ENCODE results near the gene PNMT.

PNMT gene

DNA sequence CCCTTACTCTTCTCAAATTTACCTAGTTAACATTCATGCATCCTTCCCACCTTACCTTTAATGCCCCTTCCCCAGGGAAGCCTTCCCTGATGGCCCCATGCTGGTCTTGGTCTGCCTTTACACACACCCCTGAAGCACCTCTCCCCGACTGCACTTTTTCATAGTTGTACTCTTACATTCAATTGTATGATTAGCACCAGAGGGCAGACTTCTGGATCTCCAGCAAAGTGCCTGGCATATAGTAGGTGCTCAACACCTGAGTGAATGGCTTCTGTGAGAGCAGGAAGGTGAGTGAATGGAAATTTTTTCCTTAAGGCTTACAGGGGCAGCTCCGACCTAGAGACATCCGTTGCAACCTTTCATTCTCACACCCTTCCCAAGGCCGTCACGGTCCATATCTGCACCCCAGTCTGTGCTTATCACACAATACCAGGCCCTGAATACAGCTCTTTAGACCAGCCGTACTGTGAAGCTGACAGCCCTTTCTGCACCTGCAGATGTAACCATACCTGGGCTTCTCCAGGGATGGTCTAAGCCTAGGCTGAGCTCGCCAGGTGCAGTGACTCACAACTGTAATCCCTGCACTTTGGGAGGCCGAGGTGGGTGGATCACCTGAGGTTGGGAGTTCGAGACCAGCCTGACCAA, 15.2 kb downstream of the PNMT start:
- Histone ChIP-seq H3K27ac (ENCODE audit: extremely low read depth, low read depth, low read length) (no peak overlapping the region), H3K36me3 (ENCODE audit: control insufficient read depth in 2 of 2, insufficient read depth in 1 of 2, low read length in 2 of 2) (no peaks in the 10 kb centered on the region; a peak in 1 of 3 replicates), H3K9me3 (ENCODE audit: control insufficient read depth, insufficient read depth, low read depth, low read length) (no peaks in the 10 kb centered on the region), H3K4me3 (ENCODE audit: low read depth, low read length) (no peak overlapping the region), H3K4me1 (ENCODE audit: control insufficient read depth, insufficient read depth, low read length) (no peaks in the 10 kb centered on the region)
- TF ChIP-seq, protein P1, sequence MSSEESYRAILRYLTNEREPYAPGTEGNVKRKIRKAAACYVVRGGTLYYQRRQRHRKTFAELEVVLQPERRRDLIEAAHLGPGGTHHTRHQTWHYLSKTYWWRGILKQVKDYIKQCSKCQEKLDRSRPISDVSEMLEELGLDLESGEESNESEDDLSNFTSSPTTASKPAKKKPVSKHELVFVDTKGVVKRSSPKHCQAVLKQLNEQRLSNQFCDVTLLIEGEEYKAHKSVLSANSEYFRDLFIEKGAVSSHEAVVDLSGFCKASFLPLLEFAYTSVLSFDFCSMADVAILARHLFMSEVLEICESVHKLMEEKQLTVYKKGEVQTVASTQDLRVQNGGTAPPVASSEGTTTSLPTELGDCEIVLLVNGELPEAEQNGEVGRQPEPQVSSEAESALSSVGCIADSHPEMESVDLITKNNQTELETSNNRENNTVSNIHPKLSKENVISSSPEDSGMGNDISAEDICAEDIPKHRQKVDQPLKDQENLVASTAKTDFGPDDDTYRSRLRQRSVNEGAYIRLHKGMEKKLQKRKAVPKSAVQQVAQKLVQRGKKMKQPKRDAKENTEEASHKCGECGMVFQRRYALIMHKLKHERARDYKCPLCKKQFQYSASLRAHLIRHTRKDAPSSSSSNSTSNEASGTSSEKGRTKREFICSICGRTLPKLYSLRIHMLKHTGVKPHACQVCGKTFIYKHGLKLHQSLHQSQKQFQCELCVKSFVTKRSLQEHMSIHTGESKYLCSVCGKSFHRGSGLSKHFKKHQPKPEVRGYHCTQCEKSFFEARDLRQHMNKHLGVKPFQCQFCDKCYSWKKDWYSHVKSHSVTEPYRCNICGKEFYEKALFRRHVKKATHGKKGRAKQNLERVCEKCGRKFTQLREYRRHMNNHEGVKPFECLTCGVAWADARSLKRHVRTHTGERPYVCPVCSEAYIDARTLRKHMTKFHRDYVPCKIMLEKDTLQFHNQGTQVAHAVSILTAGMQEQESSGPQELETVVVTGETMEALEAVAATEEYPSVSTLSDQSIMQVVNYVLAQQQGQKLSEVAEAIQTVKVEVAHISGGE (tag by site-specific recombination; conservative IDR thresholded peaks at IDR 0.05; ENCODE audit: low read depth), result no peak
- no peak for TF ChIP-seq ZNF114 (tag by site-specific recombination; IDR thresholded peaks at IDR 0.05)
- TF ChIP-seq, protein P2, sequence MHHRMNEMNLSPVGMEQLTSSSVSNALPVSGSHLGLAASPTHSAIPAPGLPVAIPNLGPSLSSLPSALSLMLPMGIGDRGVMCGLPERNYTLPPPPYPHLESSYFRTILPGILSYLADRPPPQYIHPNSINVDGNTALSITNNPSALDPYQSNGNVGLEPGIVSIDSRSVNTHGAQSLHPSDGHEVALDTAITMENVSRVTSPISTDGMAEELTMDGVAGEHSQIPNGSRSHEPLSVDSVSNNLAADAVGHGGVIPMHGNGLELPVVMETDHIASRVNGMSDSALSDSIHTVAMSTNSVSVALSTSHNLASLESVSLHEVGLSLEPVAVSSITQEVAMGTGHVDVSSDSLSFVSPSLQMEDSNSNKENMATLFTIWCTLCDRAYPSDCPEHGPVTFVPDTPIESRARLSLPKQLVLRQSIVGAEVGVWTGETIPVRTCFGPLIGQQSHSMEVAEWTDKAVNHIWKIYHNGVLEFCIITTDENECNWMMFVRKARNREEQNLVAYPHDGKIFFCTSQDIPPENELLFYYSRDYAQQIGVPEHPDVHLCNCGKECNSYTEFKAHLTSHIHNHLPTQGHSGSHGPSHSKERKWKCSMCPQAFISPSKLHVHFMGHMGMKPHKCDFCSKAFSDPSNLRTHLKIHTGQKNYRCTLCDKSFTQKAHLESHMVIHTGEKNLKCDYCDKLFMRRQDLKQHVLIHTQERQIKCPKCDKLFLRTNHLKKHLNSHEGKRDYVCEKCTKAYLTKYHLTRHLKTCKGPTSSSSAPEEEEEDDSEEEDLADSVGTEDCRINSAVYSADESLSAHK (tag by site-specific recombination; IDR thresholded peaks at IDR 0.05), result no peak
- TF ChIP-seq, protein P3, sequence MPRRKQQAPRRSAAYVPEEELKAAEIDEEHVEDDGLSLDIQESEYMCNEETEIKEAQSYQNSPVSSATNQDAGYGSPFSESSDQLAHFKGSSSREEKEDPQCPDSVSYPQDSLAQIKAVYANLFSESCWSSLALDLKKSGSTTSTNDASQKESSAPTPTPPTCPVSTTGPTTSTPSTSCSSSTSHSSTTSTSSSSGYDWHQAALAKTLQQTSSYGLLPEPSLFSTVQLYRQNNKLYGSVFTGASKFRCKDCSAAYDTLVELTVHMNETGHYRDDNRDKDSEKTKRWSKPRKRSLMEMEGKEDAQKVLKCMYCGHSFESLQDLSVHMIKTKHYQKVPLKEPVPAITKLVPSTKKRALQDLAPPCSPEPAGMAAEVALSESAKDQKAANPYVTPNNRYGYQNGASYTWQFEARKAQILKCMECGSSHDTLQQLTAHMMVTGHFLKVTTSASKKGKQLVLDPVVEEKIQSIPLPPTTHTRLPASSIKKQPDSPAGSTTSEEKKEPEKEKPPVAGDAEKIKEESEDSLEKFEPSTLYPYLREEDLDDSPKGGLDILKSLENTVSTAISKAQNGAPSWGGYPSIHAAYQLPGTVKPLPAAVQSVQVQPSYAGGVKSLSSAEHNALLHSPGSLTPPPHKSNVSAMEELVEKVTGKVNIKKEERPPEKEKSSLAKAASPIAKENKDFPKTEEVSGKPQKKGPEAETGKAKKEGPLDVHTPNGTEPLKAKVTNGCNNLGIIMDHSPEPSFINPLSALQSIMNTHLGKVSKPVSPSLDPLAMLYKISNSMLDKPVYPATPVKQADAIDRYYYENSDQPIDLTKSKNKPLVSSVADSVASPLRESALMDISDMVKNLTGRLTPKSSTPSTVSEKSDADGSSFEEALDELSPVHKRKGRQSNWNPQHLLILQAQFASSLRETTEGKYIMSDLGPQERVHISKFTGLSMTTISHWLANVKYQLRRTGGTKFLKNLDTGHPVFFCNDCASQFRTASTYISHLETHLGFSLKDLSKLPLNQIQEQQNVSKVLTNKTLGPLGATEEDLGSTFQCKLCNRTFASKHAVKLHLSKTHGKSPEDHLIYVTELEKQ (tag by site-specific recombination; IDR thresholded peaks at IDR 0.05; ENCODE audit: borderline replicate concordance), result no peak
- no peak for TF ChIP-seq ZNF341 (tag by site-specific recombination; IDR thresholded peaks at IDR 0.05; ENCODE audit: low read depth)
- TF ChIP-seq, protein P4, sequence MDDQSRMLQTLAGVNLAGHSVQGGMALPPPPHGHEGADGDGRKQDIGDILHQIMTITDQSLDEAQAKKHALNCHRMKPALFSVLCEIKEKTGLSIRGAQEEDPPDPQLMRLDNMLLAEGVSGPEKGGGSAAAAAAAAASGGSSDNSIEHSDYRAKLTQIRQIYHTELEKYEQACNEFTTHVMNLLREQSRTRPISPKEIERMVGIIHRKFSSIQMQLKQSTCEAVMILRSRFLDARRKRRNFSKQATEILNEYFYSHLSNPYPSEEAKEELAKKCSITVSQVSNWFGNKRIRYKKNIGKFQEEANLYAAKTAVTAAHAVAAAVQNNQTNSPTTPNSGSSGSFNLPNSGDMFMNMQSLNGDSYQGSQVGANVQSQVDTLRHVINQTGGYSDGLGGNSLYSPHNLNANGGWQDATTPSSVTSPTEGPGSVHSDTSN (CRISPR knock-in tag; IDR thresholded peaks at IDR 0.05), result no peak
- no peak for TF ChIP-seq ZEB2 (tag by site-specific recombination; IDR thresholded peaks at IDR 0.05)
- TF ChIP-seq, protein P5, sequence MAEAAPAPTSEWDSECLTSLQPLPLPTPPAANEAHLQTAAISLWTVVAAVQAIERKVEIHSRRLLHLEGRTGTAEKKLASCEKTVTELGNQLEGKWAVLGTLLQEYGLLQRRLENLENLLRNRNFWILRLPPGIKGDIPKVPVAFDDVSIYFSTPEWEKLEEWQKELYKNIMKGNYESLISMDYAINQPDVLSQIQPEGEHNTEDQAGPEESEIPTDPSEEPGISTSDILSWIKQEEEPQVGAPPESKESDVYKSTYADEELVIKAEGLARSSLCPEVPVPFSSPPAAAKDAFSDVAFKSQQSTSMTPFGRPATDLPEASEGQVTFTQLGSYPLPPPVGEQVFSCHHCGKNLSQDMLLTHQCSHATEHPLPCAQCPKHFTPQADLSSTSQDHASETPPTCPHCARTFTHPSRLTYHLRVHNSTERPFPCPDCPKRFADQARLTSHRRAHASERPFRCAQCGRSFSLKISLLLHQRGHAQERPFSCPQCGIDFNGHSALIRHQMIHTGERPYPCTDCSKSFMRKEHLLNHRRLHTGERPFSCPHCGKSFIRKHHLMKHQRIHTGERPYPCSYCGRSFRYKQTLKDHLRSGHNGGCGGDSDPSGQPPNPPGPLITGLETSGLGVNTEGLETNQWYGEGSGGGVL (tag by site-specific recombination; IDR thresholded peaks at IDR 0.05), result no peak
- TF ChIP-seq ZNF174 (tag by site-specific recombination; IDR thresholded peaks at IDR 0.05), result no peak
- no peak for TF ChIP-seq HOXD13 (CRISPR knock-in tag; IDR thresholded peaks at IDR 0.05; ENCODE audit: borderline replicate concordance)
- TF ChIP-seq BCL11B (tag by site-specific recombination; IDR thresholded peaks at IDR 0.05; ENCODE audit: low read depth), result no peak
- TF ChIP-seq ZNF354C (tag by site-specific recombination; IDR thresholded peaks at IDR 0.05; ENCODE audit: borderline replicate concordance, low read depth), result no peak
- TF ChIP-seq ZNF302 (tag by site-specific recombination; IDR thresholded peaks at IDR 0.05; ENCODE audit: low read depth), result no peak
- TF ChIP-seq, protein P6, sequence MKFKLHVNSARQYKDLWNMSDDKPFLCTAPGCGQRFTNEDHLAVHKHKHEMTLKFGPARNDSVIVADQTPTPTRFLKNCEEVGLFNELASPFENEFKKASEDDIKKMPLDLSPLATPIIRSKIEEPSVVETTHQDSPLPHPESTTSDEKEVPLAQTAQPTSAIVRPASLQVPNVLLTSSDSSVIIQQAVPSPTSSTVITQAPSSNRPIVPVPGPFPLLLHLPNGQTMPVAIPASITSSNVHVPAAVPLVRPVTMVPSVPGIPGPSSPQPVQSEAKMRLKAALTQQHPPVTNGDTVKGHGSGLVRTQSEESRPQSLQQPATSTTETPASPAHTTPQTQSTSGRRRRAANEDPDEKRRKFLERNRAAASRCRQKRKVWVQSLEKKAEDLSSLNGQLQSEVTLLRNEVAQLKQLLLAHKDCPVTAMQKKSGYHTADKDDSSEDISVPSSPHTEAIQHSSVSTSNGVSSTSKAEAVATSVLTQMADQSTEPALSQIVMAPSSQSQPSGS (tag by site-specific recombination; IDR thresholded peaks at IDR 0.05; ENCODE audit: low read depth), result no peak
- TF ChIP-seq, protein P7, sequence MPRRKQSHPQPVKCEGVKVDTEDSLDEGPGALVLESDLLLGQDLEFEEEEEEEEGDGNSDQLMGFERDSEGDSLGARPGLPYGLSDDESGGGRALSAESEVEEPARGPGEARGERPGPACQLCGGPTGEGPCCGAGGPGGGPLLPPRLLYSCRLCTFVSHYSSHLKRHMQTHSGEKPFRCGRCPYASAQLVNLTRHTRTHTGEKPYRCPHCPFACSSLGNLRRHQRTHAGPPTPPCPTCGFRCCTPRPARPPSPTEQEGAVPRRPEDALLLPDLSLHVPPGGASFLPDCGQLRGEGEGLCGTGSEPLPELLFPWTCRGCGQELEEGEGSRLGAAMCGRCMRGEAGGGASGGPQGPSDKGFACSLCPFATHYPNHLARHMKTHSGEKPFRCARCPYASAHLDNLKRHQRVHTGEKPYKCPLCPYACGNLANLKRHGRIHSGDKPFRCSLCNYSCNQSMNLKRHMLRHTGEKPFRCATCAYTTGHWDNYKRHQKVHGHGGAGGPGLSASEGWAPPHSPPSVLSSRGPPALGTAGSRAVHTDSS (tag by site-specific recombination; IDR thresholded peaks at IDR 0.05), result no peak
- no peak for TF ChIP-seq ZNF626 (tag by site-specific recombination; IDR thresholded peaks at IDR 0.05)
- no peak for TF ChIP-seq ZNF654 (tag by site-specific recombination; IDR thresholded peaks at IDR 0.05; ENCODE audit: low read depth)
- TF ChIP-seq, protein P8, sequence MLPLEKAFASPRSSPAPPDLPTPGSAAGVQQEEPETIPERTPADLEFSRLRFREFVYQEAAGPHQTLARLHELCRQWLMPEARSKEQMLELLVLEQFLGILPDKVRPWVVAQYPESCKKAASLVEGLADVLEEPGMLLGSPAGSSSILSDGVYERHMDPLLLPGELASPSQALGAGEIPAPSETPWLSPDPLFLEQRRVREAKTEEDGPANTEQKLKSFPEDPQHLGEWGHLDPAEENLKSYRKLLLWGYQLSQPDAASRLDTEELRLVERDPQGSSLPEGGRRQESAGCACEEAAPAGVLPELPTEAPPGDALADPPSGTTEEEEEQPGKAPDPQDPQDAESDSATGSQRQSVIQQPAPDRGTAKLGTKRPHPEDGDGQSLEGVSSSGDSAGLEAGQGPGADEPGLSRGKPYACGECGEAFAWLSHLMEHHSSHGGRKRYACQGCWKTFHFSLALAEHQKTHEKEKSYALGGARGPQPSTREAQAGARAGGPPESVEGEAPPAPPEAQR (tag by site-specific recombination; IDR thresholded peaks at IDR 0.05), result no peak
- POLR2A ChIA-PET, result interaction anchor here (1.5 kb wide), 1 partner anchor 16 kb away, joined by 3 read pairs; the partner anchor contains the start of gene ERBB2
- CTCF ChIA-PET, result interaction anchor here (0.6 to 1.8 kb wide), 5 partner anchors 30 to 301 kb away, joined by 3 to 5 read pairs (median 4); no protein-coding TSS in a partner anchor
